K562 (cell line): Measurements from ENCODE around the gene UPF2. TPM values are rescaled to one million over a fixed set of nuclear protein-coding genes. Genes with fewer than 3 reads are reported as not detected.

Experiments used
- DMBX1 ChIP-seq: fragments of 250-450 bp; sonication (Bioruptor Pico); IDR thresholded peaks from 2 replicates; pipeline ENCODE4 v1.8.0; 2022; ENCODE audit warnings: inconsistent platforms, mild to moderate bottlenecking, moderate library complexity, borderline replicate concordance
- DPF2 ChIP-seq: fragments of 450-650 bp; IDR thresholded peaks from 2 replicates; pipeline ENCODE4 v1.6.1; 2016
- GABPB1 ChIP-seq: sonication (generic); formaldehyde crosslinking; IDR thresholded peaks from 2 replicates; pipeline ENCODE4 v1.8.0; 2022; ENCODE audit warnings: mild to moderate bottlenecking, missing genetic modification reagents
- HSF4 ChIP-seq: fragments of 250-450 bp; sonication (Bioruptor Pico); IDR thresholded peaks from 2 replicates; pipeline ENCODE4 v2.1.2; 2022; ENCODE audit warnings: mild to moderate bottlenecking, moderate library complexity, borderline replicate concordance
- NFYB ChIP-seq: IDR thresholded peaks from 2 replicates; pipeline ENCODE4 v1.6.1; 2011; ENCODE audit warnings: mild to moderate bottlenecking, moderate library complexity; ENCODE audit not compliant: insufficient read length; ENCODE audit errors: extremely low read depth
- PHF20 ChIP-seq: fragments of 450-650 bp; IDR thresholded peaks from 2 replicates; pipeline ENCODE4 v1.6.1; 2018; ENCODE audit not compliant: partially characterized antibody
- PPARD ChIP-seq: fragments of 250-450 bp; sonication (Bioruptor Pico); IDR thresholded peaks from 2 replicates; pipeline ENCODE4 v1.8.0; 2022; ENCODE audit warnings: inconsistent platforms, mild to moderate bottlenecking, moderate library complexity
- PRDM10 ChIP-seq: fragments of 450-650 bp; IDR thresholded peaks from 2 replicates; pipeline ENCODE4 v1.6.1; 2018; ENCODE audit not compliant: partially characterized antibody
- RBM34 ChIP-seq: fragments of 200-400 bp; formaldehyde crosslinking; IDR thresholded peaks from 2 replicates; pipeline ENCODE4 v1.6.1; 2018; ENCODE audit warnings: low read length, borderline replicate concordance; ENCODE audit not compliant: insufficient read depth
- RNF219 ChIP-seq: fragments of 250-450 bp; sonication (Bioruptor Pico); IDR thresholded peaks from 2 replicates; pipeline ENCODE4 v1.5.0; 2022; ENCODE audit warnings: mild to moderate bottlenecking
- SMARCA5 ChIP-seq: fragments of 450-650 bp; IDR thresholded peaks from 2 replicates; pipeline ENCODE4 v1.6.1; 2016
- SMARCE1 ChIP-seq: fragments of 450-650 bp; IDR thresholded peaks from 2 replicates; pipeline ENCODE4 v1.7.1; 2016; ENCODE audit warnings: mild to moderate bottlenecking
- SRSF9 ChIP-seq: fragments of 200-400 bp; formaldehyde crosslinking; IDR thresholded peaks from 2 replicates; pipeline ENCODE4 v1.6.1; 2017; ENCODE audit warnings: low read depth, low read length, borderline replicate concordance
- TAF7 ChIP-seq: fragments of 450-650 bp; IDR thresholded peaks from 2 replicates; pipeline ENCODE4 v1.6.1; 2016; ENCODE audit warnings: missing genetic modification characterization, missing compliant biosample characterization
- ZBTB11 ChIP-seq, 3 experiments: fragments of 200-800 bp in 1 of 3; fragments of 250-450 bp in 1 of 3; fragments of 450-650 bp in 1 of 3; sonication (Bioruptor Pico) in 1 of 3; sonication (Bioruptor generic) in 1 of 3; formaldehyde crosslinking in 1 of 3; IDR thresholded peaks; 2 replicates each; pipeline versions ENCODE4 v1.6.1 to v1.8.0; 2016 to 2022; ENCODE audit warnings: mild to moderate bottlenecking in 2 of 3, missing genetic modification characterization in 2 of 3, missing compliant biosample characterization in 1 of 3, moderate library complexity in 1 of 3
- ZNF12 ChIP-seq: sonication (generic); formaldehyde crosslinking; IDR thresholded peaks from 2 replicates; pipeline ENCODE4 v1.4.0; 2020; ENCODE audit warnings: mild to moderate bottlenecking, missing genetic modification reagents
- ZNF174 ChIP-seq: fragments of 250-450 bp; sonication (Bioruptor Pico); IDR thresholded peaks from 2 replicates; pipeline ENCODE4 v1.4.0; 2020; ENCODE audit warnings: mild to moderate bottlenecking
- ZNF274 ChIP-seq: IDR thresholded peaks from 2 replicates; pipeline ENCODE4 v1.6.1; 2011; ENCODE audit warnings: low read depth, mild to moderate bottlenecking, low read length, moderate library complexity, borderline replicate concordance
- polyA plus RNA-seq, 8 experiments: library from polyadenylated mRNA; depleted of rRNA in 4 of 8; stranded (reverse) in 5 of 8; unstranded in 3 of 8; fragments of >200 nt; fragmentation: Nextera tagmentation in 2 of 8; fragmentation: Illumina TruSeq in 1 of 8; extraction: Ambion mirVana in 2 of 8; extraction: Trizol in 1 of 8; gene quantifications; 2 replicates each; pipeline versions ENCODE4 v1.2.1 to v1.2.3, GENCODE V29; 2011 to 2014; ENCODE audit warnings: inconsistent platforms in 1 of 8, missing spikeins in 1 of 8
- total RNA-seq, 7 experiments: library from RNA; depleted of rRNA in 6 of 7; stranded (reverse); fragments of >200 nt in 6 of 7; fragmentation: Illumina TruSeq in 2 of 7; extraction: Trizol in 2 of 7; gene quantifications; 2 replicates each; pipeline versions ENCODE4 v1.2.1 to v1.2.3, GENCODE V29; 2011 to 2021; ENCODE audit warnings: low replicate concordance in 1 of 7

Gene UPF2
- total and polyA plus RNA-seq, 9 of the 15 experiments (the other 6 are each of a cell fraction or from before 2014, with no cell fraction given): 13.9 to 37.7 (median 23.7) TPM

- TF ChIP-seq RNF219 (CRISPR knock-in tag): no peak
- no peak for TF ChIP-seq SMARCA5
- TF ChIP-seq DPF2: peak; percentile 45
- TF ChIP-seq RBM34: no peak
- no peak for TF ChIP-seq DMBX1 (CRISPR knock-in tag)
- TF ChIP-seq SRSF9: no peak
- no peak for TF ChIP-seq ZBTB11 (CRISPR knock-in tag; IDR thresholded peaks at IDR 0.05)
- no peak for TF ChIP-seq PPARD (CRISPR knock-in tag)
- no peak for TF ChIP-seq TAF7
- no peak for TF ChIP-seq ZNF274
- TF ChIP-seq ZNF12 (CRISPR knock-in tag): no peak
- TF ChIP-seq NFYB: no peak
- TF ChIP-seq ZNF174 (CRISPR knock-in tag): no peak
- TF ChIP-seq GABPB1 (CRISPR knock-in tag): no peak
- no peak for TF ChIP-seq PHF20
- no peak for TF ChIP-seq HSF4
- no peak for TF ChIP-seq SMARCE1
- TF ChIP-seq PRDM10: peak; percentile 22
These were observed 145.9 kb downstream of the UPF2 start (continued) for GRCh38 chr10:11896549-11897200.
